HFFc6 (cell line): ENCODE measurements around the gene ECI1. TPM values are rescaled to one million over a fixed set of nuclear protein-coding genes. Genes with fewer than 3 reads are reported as not detected.

ENCODE experiments used
- DNase-seq: peaks from one replicate; pipeline ENCODE4 v3.0.0-alpha.2; 2018
- H3K27ac Mint-ChIP-seq: 2 replicates; pipeline ENCODE4 v1.8.0; 2020; ENCODE audit warnings: mild to moderate bottlenecking, mixed read lengths
- H3K27me3 Mint-ChIP-seq: 2 replicates; pipeline ENCODE4 v1.8.0; 2021; ENCODE audit warnings: mild to moderate bottlenecking, moderate library complexity, mixed read lengths; ENCODE audit not compliant: insufficient read depth
- H3K36me3 Mint-ChIP-seq: 2 replicates; pipeline ENCODE4 v1.8.0; 2021; ENCODE audit warnings: low read depth, mixed read lengths
- H3K4me1 Mint-ChIP-seq: 2 replicates; pipeline ENCODE4 v1.8.0; 2020; ENCODE audit warnings: low read depth, mixed read lengths
- H3K4me3 Mint-ChIP-seq: 2 replicates; pipeline ENCODE4 v1.8.0; 2020; ENCODE audit warnings: mild to moderate bottlenecking, moderate library complexity, mixed read lengths
- H3K9me3 Mint-ChIP-seq: 2 replicates; pipeline ENCODE4 v1.8.0; 2020; ENCODE audit warnings: mild to moderate bottlenecking, mixed read lengths
- CTCF ChIP-seq: fragments of 200-600 bp; sonication (generic); IDR thresholded peaks from 2 replicates; pipeline ENCODE4 v1.5.0; 2021; ENCODE audit warnings: antibody characterized with exemption, mild to moderate bottlenecking
- long read RNA-seq: library from polyadenylated mRNA; unstranded; transcript quantifications from one replicate; pipeline ENCODE4 v2.0.0, GENCODE V29; 2019
- total RNA-seq, 6 experiments: library from RNA; stranded (reverse); fragmentation: NEBNext Ultra II Directional; extraction: Animal tissue kit (Norgen Biotek cat#: 25700); gene quantifications; 2 replicates in 1 of 6; 3 replicates in 5 of 6; pipeline ENCODE4 v1.2.3, GENCODE V29; 2021

Gene ECI1
- 10 to 100 TPM; 30.3 to 47.8 (median 35.4) TPM for total RNA-seq
- long read RNA-seq, partial matches to known transcripts = 0 of 4 reads
- long read RNA-seq, other reads (novel, unspliced or antisense) = 1 of 4 reads

GRCh38 chr16:2251296-2252111 is at the start of gene ECI1:
ECI1 (minus strand) TSS chr16:2251587; CDS start chr16:2251566, 21 bp downstream.
- Mint-ChIP-seq H3K4me1 (peaks cover 24% of the 10 kb centered on the region), H3K36me3 (peaks cover 25% of the 10 kb centered on the region), H3K9me3 (no peaks in the 10 kb centered on the region), H3K27me3 (no peaks in the 10 kb centered on the region), H3K27ac (peak within 1 kb of the TSS; percentile 86), H3K4me3 (peak within 1 kb of the TSS; percentile 97)
- peak; percentile 95 for DNase-seq
- TF ChIP-seq CTCF = peak; percentile 78

- no peaks in the 10 kb centered on the region for H3K9me3 Mint-ChIP-seq
- TF ChIP-seq CTCF = no peak
- H3K4me3 Mint-ChIP-seq = no peak overlapping the region
- H3K4me1 Mint-ChIP-seq = no peaks in the 10 kb centered on the region
- H3K27ac Mint-ChIP-seq = no peak overlapping the region
- H3K27me3 Mint-ChIP-seq = peaks cover 9% of the 10 kb centered on the region
- no peak for DNase-seq
- no peaks in the 10 kb centered on the region for H3K36me3 Mint-ChIP-seq
These were observed 48.5 kb upstream of the ECI1 start for GRCh38 chr16:2299915-2300192.

- Mint-ChIP-seq H3K27ac (no peak overlapping the region), H3K4me1 (no peaks in the 10 kb centered on the region), H3K27me3 (peaks cover 9% of the 10 kb centered on the region), H3K36me3 (no peaks in the 10 kb centered on the region), H3K4me3 (no peak overlapping the region), H3K9me3 (no peaks in the 10 kb centered on the region)
- no peak for TF ChIP-seq CTCF
- no peak for DNase-seq
These were observed 47.9 kb upstream of the ECI1 start for GRCh38 chr16:2299121-2299914.

GRCh38 chr16:2298621-2299020 is 47.2 kb upstream of the ECI1 start:
- Mint-ChIP-seq H3K27ac (no peak overlapping the region), H3K4me3 (no peak overlapping the region), H3K36me3 (no peaks in the 10 kb centered on the region), H3K4me1 (no peaks in the 10 kb centered on the region), H3K9me3 (no peaks in the 10 kb centered on the region), H3K27me3 (peaks cover 9% of the 10 kb centered on the region)
- no peak for DNase-seq
- no peak for TF ChIP-seq CTCF

- Mint-ChIP-seq H3K4me1 (no peaks in the 10 kb centered on the region), H3K27me3 (peaks cover 8% of the 10 kb centered on the region), H3K9me3 (no peaks in the 10 kb centered on the region), H3K36me3 (no peaks in the 10 kb centered on the region), H3K4me3 (no peak overlapping the region), H3K27ac (no peak overlapping the region)
- TF ChIP-seq CTCF = no peak
- no peak for DNase-seq
These were observed 46.1 kb upstream of the ECI1 start for GRCh38 chr16:2297506-2297860.
